ENCODE measurements around the gene CD55.

CD55 gene

GRCh38 chr1:207404849-207405525 is 83.5 kb downstream of the CD55 start:
- Histone ChIP-seq H3K4me1 (ENCODE audit: control insufficient read depth, insufficient read depth, low read length) (no peaks in the 10 kb centered on the region), H3K9me3 (ENCODE audit: control insufficient read depth, insufficient read depth, low read depth, low read length) (no peaks in the 10 kb centered on the region), H3K27ac (ENCODE audit: low read depth, low read length) (no peak overlapping the region), H3K4me3 (ENCODE audit: low read depth, low read length) (no peak overlapping the region), H3K36me3 (ENCODE audit: control insufficient read depth, insufficient read depth, low read length) (no peaks in the 10 kb centered on the region), H3K9ac (ENCODE audit: low read length) (no peak overlapping the region), H3K27me3 (ENCODE audit: control insufficient read depth, insufficient read depth, low read length) (no peaks in the 10 kb centered on the region)

- Histone ChIP-seq H3K4me3 (ENCODE audit: low read depth, low read length) (no peak overlapping the region), H3K9me3 (ENCODE audit: control insufficient read depth, insufficient read depth, low read depth, low read length) (no peaks in the 10 kb centered on the region), H3K27ac (ENCODE audit: low read depth, low read length) (no peak overlapping the region), H3K27me3 (ENCODE audit: control insufficient read depth, insufficient read depth, low read length) (no peaks in the 10 kb centered on the region), H3K9ac (ENCODE audit: low read length) (no peak overlapping the region), H3K4me1 (ENCODE audit: control insufficient read depth, insufficient read depth, low read length) (no peaks in the 10 kb centered on the region), H3K36me3 (ENCODE audit: control insufficient read depth, insufficient read depth, low read length) (no peaks in the 10 kb centered on the region)
These were observed 84.3 kb downstream of the CD55 start for GRCh38 chr1:207405814-207406213.

DNA sequence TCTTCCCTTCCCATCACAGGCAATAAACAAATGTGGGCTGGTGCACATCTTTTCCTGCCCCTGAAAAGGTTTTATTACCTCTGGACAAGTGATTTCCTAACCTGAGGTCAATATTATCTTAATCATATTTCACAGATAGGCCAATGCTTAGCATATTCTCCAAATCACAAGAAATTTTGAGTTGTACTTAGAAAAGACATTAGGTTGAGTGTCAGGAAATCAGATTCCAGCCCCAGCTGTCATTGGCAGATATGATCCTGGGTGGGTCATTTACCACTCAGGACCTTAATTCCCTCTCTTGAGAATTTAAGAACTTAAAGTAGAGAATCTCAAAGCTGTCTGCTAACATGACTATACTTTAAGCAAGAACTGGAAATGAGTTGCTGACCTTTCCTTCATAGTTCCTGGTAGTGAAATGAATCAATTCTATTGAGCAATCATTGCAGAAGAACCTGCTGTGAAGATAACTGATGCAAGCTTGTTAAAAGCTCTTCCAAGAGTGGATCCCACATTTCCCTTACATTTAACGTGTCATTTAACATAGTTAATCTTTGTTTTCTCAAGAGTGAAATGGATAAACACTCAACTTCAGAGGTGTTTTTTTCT is 86.3 kb downstream of the CD55 start:
- H3K4me3 ChIP-seq (ENCODE audit: low read depth, low read length) = no peak overlapping the region
- no peaks in the 10 kb centered on the region for H3K36me3 ChIP-seq (ENCODE audit: control insufficient read depth, insufficient read depth, low read length)
- no peaks in the 10 kb centered on the region for H3K4me1 ChIP-seq (ENCODE audit: control insufficient read depth, insufficient read depth, low read length)
- no peaks in the 10 kb centered on the region for H3K27me3 ChIP-seq (ENCODE audit: control insufficient read depth, insufficient read depth, low read length)
- no peak overlapping the region for H3K27ac ChIP-seq (ENCODE audit: low read depth, low read length)
- H3K9me3 ChIP-seq (ENCODE audit: control insufficient read depth, insufficient read depth, low read depth, low read length) = no peaks in the 10 kb centered on the region
- H3K9ac ChIP-seq (ENCODE audit: low read length) = no peak overlapping the region

Data from HUES6 (cell line).